Measurements from ENCODE around the gene FLT1.

FLT1 gene

DNA sequence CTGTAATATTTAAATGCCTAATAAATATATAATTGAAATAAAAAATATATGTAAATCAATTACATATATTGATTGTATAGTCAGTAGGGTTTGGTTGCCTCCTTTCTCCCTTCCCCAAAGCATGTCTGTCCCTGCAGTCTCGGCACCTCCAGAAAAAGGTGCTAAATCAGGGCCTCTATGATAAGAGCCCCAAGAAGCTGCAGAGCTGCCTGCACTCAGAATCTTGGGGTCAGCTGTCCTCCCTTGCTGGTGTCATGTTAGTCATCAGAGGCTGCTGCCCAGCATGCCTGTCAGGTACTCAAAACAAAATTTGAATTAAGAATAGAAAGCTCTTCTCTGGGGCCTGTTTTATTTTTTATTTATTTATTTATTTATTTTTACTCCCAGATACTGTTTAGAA, 9.8 kb downstream of the FLT1 start:
- DNase-seq, result no peak

DNA sequence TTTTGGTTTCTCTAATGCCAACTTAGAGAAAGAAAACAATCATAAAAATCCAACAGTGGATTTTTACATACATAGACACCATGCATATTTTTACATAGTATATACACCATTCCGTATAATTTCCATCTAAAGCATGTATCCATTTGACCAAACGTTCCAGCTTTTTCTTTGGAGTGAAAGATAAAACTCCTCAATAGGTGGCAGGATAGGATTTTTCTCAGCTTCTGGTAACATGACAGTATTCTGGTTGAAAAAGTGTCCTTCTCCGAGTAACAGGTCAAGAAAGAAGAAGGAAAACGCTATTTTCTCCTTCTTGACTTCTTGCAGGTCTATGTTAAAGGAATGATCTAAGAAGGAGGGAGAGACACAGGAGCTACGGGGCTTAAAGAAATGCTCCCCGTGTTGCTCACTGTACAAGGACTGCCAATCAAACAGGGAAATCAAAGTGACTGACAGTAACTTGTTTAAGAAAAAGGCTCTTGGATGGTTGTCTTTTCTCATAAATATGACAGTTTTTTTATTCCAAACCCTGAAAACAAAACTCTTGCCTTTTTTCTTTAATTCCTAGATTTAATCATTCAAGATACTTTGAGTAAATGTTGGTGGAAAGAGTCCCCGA, 11.5 kb downstream of the FLT1 start:
- DNase-seq, result no peak

DNA sequence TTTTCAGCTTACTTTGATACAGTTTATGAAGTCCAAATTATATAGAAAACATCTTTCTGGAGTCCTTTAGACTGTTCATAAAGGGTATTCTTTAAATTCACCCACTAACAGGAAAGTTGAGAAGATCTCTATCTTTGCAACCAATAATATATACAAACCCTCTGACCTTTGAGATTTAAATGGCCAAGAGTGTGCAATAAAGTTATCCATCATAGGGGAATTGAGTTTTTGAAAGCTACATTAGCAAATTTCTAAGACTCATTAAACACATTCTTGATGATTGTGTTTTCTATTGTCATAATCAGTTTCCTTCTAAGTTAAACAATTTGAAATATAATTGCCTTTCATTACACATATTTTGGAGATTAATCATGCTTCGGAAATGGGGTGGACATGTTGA, 15.9 kb downstream of the FLT1 start:
- no peak for DNase-seq

DNA sequence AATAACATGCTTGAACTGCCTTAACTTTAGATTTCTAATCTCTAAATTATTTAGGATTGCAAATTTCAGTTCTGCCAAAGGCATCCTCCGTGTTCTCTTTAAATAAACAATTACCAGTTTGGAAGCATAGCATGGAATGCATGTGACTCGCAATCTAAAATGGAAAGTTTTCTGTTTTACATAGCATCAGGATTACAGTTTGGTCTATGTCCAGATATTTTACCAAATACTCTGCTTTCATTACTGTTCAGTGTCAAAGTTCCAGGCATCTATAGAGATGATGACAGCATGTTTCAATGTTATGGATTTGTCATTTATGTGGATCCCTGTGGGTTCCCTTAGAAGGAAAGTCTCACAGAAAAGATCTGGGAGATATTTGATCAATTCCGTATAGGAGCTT, 16.8 kb downstream of the FLT1 start:
- DNase-seq, result no peak

DNA sequence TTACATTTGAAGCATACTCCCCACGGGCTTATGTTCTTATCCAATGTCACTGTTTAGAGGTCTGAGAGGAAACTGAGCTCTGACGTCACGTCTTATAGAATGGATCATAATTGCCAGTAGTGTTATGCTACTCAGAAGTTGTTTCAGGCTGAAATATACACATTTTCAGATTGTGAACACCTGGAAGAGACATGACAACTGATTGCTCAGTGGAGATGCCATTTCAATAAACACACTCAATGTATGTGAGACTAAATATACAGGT, 17.3 kb downstream of the FLT1 start:
- no peak for DNase-seq

DNA sequence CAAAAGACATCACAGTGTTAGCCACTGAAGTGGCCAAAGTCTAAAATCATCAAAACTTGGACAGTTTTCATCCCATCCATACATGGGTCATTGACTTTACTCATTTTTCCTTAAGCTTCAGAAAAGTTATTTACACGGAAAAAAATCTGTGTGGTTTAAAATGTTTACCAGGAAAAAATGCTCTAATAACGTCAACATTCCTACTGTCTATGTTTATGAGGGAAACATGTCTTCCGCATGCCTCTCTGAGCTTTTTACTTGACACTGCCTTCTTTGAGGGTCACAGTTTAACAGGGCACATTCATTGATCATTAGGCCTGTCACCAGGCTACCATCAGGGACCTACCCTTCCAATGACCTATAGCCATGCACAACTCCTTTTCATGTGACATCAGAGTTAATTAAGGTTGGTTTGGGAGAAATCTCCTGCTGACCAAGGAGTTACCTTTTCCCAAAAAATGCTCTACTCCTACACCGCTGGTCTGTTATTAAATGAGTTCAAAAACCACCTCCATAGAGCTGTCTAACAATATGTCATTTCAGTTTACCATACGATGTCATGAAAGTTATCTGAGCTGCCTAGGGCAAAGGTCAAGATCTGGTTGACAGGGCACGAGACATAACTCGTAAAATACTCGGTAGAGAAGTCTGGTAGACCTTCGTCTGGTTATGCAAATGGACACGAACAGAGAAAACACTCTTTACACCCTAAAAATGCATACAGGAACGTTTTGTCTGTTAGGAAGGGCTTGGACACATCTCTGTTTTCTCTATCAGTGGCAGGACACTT, 17.8 kb downstream of the FLT1 start:
- no peak for DNase-seq

DNA sequence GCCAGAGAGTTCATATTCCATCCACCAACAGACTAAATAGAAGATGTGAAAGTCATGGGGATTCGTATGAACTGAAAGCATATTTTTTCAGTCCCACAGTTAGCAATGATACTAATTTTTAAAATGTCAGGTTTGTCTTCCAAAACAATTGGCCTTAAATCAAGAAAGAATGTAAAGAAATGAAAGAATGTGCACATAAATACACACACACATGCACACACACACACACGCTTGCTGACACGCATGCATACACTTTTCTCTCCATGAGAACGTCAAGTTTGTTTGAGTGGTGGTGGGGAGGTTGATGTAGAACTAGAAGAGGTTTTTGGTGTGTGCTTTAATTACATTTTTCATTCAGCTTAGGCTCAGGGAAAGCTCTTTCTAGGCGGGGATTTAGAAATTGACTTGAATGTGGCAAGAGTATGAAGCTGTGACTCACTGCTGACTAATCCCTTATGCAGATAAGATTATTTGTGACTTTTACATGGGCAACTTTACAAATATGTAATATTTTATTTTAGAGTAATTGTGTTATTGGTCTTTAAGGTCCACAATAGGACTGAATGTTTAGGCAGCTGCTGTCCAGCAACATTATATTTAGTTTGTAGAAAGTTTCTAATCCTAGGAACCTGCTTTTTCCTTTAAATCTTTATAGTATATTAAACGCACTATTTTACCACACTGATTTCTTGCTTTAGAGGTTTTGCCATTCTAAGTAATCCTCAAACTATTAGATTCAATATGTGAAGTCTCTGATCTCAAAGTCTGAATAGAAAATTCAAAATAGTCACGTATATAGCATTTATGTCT, 18.8 kb downstream of the FLT1 start:
- DNase-seq, result no peak

DNA sequence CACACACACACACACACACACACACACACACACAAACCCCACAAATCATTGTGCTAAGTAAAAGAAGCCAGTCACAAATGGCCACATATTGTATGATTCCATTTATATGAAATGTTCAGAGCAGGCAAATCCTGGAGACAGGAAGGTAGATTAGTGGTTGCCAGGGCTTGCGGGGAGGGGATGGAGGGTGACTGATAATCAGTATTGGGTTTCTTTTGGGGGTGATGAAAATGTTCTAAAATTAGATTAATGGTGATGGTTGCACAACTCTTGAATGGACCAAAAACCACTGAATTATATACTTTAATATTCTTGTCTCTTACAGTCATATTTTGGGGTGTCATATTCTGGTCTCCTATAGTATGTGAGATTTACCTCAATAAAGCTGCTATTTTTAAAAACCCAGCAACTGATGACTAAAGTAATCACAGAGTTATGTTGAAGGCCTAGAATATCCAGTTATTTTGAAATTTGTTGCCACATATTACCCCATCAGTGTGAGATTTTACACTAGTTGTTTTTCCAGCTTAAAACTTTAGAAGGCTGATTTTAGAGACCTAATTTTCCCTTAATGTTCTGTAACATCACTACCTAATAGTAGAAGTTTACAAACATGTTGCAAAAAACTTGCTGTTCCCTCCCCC, 20.3 kb downstream of the FLT1 start:
- no peak for DNase-seq

DNA sequence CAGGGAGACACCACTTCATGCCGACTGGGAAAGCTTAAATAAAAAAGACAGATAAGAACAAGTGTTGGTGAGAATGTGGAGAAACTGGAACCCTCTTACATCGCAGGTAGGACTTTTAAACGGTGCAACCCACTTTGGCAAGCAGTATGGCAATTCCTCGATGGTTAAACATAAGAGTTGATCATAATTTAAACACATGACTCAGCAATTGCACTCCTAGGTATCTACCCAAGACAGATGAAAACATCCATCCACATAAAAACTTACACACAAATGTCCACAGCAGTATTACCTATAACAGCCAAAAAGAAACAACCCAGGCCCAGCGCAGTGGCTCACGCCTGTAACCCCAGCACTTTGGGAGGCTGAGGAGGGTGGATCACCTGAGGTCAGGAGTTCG, 21.9 kb downstream of the FLT1 start:
- no peak for DNase-seq

DNA sequence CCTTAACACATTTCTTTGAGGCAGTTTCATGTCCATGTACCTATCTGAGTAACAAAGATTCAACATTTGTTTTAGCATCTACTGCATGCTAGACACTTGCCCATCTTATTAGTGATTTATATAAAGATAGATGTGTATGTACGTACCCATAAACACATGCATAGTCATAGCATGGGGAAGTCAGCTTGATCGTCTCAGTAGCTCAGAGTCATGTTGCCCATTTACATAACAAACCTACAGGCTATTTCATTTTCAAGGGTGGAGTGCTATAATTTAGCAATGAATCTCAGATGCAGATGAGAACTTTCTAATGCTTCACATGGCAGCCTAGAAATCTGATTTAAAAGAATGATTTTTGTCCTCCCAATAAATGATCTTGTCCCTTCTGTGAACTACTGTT, 23.5 kb downstream of the FLT1 start:
- DNase-seq, result no peak

DNA sequence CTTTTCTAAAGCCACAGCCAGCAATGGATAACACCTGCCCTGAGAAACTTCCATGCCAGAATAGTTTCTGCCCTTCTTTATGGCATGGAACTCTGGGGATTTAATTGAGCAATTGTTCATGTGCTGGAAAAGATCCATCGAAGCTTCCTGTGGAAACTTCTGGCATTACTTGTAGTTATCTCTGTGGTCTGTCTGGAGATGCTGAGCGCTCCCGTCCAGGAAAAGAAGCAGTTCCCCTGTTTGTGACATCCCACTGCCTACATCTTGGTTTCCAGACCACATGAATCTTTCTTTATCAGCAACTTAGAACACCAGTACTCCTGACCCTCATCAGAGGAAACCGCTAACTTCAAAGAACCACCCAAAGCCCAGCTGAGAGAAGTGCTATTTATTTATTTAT, 24.6 kb downstream of the FLT1 start:
- DNase-seq, result no peak

DNA sequence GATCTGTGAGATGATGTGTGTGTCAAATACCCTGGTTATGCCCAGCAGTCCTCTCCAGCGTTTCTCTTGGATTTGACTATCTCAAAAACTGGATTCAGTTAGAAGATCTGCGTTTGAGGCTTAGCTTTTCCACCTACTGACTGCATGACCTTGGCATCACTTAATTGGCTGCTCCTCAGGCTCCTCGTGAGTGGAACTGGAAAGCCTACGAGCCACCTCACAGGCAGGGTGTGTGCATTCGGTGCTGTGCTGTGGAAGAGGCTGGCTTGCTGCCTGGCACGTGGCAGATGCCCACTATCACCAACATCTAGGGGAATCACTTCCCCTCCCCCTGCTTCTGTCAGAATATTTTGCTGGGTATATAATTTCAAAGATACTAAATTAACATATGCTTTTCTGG, 25.6 kb downstream of the FLT1 start:
- DNase-seq, result no peak

DNA sequence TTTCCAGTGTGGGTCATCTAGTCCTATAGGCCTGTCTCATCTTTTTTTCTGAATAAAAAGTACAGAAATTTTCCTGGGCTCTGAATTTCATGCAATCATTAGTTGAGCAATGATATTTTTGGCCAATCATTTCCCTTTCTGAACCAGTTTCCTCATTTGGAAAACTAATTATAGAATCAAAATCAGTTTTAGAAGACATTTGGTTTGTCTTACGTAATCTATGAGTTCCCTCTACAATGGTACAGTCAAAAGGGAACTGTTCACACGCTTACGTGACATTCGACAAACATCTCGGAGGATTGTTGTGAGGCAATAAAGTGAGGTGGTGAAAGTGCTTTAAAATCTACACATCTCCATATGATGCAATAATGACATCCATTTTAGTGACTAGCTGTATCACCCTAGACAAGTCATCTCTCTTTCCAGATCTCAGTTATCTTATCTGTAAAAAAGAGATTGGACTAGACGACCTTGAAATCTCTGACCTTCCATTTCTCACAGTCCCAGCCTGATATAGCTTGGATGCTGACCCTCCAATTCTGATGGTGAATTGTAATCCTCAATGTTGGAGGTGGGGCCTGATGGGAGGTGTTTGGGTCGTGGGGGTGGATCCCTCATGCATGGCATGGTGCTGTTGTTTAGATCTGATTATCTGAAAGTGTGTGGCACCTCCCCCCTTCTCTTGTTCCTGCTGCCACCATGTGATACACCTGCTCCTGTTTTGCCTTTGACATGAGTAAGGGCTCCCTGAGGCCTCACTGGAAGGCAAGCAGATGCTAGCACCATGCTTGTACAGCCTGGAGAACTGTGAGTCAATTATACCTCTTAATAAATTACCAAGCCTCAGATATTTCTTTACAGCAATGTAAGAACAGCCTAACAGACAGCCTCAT, 26.7 kb downstream of the FLT1 start:
- DNase-seq, result no peak

DNA sequence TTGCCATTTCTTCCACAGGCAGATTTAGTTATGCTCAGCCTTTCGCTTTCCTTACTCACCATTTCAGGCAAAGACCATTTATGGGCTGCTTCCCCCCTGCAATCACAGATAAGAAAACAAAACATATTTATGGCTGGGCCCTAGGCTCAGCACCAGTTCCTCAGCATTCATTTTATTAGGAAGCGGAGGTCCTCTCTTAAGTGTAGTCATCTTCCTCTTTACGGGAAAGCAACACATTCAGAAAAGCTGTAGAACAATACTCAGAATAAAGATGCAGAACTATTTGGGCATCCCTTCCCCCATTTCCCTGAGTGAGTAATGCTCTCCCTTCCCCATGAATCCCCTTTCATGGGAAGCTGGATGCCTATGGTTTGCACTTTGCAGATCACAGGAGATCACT, 27.9 kb downstream of the FLT1 start:
- no peak for DNase-seq

DNA sequence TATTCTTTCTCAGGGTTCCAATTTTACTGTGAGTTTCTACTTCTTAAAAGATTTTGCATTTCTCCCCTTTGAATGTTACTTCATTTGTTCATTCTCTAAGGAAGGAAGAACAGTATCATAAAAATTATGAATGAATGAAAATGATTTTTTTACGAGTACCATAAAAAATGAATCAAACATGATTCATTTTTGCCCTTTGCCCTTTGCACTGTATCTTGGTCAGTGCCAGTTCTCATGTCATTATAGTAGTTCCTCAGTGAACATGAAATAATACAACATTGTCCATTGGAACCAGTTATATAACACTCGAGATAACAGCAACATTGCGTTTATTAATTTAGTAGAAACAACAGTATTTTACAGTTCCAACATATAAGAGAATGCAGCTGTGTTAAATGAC, 28.8 kb downstream of the FLT1 start:
- DNase-seq, result no peak

DNA sequence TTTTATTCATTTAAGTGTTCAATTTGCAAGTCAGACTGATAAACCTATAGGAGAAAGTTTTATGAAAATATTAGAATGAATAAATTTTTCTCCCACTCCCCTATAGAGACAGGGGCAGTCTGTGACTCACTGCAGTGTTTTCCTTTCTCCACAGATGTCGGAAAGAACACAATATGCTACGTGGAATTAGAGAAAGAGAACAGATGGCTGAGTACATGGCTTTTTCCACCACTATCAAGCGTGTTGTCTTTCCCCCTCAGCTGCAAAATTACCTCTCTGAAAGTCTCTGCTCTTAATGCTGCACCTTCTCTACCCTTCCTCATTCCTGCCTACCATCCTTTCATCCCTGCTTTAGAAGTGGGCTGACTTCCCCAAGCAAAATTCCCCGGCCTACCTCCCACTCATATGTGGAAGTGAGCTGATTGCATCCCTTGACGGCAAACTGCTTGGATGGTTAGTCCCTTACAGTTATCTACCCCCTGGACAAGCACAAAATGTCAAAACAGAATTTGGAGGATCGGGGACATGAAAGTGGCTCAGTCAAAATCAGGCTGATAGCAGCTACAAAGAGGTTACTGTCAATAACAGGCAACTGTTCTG, 30.0 kb downstream of the FLT1 start:
- no peak for DNase-seq

DNA sequence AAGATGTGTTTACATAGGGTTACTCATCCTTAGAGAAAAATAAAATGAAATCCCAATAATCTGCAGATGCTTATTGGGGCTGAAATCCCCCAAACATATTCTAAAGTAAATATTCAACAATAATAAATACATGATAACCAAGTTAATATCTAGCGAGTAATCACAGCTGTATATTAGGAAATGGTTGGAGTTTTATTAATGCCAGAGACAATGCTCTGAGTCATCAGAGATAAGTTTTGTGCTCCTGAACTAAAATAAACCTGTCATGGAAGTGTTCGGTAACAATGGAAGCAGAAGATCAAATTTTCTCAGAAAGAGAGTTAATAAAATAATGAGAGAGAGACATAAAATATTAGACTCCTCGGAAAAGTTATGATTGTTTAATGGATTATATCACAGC, 31.4 kb downstream of the FLT1 start:
- no peak for DNase-seq

DNA sequence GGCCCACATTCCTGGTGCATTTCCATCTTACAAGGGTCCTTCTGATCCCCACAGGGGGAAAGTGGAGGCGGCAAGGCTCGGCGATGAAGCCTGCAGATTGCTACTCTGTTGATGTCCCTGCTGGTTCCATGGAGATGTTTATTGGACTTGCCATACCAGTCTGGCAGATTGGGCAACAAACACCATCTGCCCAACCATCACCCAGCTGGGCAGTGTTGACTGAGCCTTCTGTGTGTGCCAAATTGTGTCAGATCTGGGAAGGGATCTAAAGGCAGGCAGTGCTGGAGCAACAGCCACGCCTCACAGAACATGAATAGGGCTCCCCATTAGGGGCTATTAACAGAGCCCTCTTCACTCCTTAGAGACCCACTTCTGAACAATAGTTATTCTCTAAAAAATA, 35.0 kb downstream of the FLT1 start:
- DNase-seq, result peak; percentile 36

DNA sequence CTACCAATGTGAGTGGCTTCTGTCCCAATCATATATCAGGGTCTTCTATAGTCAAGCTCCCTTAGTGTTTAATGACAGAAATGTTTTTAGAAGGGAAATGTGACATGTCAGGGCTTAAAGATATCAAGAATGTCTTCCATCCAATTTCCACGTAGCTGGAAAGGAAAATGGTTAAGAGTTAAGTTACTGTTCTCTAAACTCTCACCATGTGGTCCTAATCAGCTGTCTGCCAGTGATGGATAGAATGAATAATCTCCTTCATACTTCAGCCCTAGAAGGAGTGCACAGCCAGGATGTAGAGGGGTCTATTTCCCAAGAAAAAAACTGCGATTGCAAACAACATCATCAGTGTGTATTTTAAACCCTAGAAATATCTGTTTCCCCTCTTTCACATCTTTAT, 36.3 kb downstream of the FLT1 start:
- DNase-seq, result no peak

DNA sequence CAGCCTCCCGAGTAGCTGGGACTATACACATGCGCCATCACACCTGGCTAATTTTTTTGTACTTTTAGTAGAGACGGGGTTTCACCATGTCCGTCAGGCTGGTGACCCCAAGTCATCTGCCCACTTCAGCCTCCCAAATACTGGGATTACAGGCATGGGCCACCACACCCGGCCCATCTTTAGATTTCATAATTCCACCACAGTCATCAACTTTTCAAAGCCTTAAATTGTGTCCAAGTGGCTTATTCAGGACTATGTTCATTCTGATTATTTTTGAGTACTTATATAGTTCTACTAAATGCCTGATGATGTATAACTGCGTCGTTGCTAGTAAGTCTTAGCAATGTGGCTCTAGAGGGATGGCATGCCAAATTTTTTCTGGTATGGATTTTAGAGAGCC, 36.9 kb downstream of the FLT1 start:
- no peak for DNase-seq

DNA sequence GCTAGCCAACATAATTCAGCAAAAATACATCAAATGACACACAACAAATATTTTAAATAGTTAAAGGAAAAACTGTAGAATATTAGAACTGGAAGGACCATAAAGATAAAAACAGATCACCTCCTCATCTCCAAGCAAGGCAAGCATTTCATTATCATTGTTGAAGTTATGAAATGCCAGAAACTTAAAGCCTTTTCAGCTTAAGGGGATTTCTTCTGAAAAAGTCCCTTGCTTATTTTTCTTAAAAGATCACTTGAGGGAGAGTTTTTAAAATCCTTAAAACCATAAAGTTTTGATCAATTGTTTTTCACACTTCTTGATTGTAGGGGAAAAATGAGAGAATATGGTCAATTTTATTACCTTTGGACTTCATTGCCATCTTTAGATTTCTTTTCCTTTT, 37.4 kb downstream of the FLT1 start:
- DNase-seq, result no peak

DNA sequence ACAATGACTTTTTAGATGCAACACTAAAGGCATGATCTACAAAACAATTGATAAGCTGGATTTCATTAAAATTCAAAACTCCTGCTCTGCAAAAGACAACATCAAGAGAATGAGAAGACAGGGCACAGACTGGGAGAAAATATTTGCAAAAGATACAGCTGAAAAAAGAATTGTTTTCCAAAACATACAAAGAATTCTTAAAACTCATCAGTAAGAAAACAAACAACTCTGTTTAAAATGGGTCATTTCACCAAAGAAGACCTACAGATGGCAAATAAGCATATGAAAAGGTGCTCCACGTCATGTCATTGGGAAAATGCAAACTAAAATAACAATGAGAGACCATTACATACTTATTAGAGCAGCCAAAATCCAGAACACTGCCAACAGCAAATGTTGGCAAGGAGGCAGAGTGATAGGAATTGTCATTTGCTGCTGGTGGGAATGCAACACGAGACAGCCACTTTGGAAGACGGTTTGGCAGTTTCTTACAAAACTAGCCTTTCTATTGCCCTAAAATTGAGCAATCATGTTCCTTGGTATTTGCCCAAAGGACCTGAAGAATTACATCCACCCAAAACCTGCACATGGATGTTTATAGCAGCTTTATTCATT, 39.2 kb downstream of the FLT1 start:
- DNase-seq, result no peak
